Endometrial microvascular endothelial cells (primary cell): Measurements from ENCODE around the gene CEP41. TPM values are rescaled to one million over a fixed set of nuclear protein-coding genes. Genes with fewer than 3 reads are reported as not detected.
"Not testable (repeated sequence)": the region's sequence is repeated elsewhere in the genome, so short reads cannot be mapped to it uniquely, and the experiment has no call there.

Experiments
- in situ Hi-C: cut with HindIII; loops from 2 replicates; pipeline ENCODE4 v1.10.0; 2017; ENCODE audit warnings: low sequenced_read_pairs, low pct_unique_long_range_greater_than_20kb; ENCODE audit errors: inconsistent ontology term
- total RNA-seq: library from RNA; depleted of rRNA; stranded (reverse); fragments of >200 nt; gene quantifications from one replicate; pipeline ENCODE4 v1.2.3, GENCODE V29; 2015; ENCODE audit errors: inconsistent ontology term

The CEP41 gene
- total RNA-seq, 1 donor from 2014 or later = 13.7 TPM

- in situ Hi-C loops = no loop called here
Observed at GRCh38 chr7:130468612-130469011, 27.8 kb upstream of the CEP41 start.

- in situ Hi-C loops = no loop called here
Observed at GRCh38 chr7:130463553-130464434, 23.0 kb upstream of the CEP41 start.

- in situ Hi-C loops = no loop called here
Observed at GRCh38 chr7:130461272-130461671, 20.5 kb upstream of the CEP41 start.

- in situ Hi-C loops = no loop called here
Observed at GRCh38 chr7:130458257-130458656, 17.4 kb upstream of the CEP41 start.

GRCh38 chr7:130454959-130455358, 14.1 kb upstream of the CEP41 start:
- in situ Hi-C loops = no loop called here

- in situ Hi-C loops = no loop called here
Observed at GRCh38 chr7:130452951-130453350, 12.1 kb upstream of the CEP41 start.

GRCh38 chr7:130451344-130451743, 10.5 kb upstream of the CEP41 start:
- in situ Hi-C loops = not testable (repeated sequence)

GRCh38 chr7:130446259-130446658, 5.4 kb upstream of the CEP41 start:
- in situ Hi-C loops = no loop called here

- in situ Hi-C loops = no loop called here
Observed at GRCh38 chr7:130444751-130445407, 4.1 kb upstream of the CEP41 start.

GRCh38 chr7:130444234-130444633, 3.4 kb upstream of the CEP41 start:
- in situ Hi-C loops = no loop called here

- in situ Hi-C loops = no loop called here
Observed at GRCh38 chr7:130442601-130443000, 1.8 kb upstream of the CEP41 start.

GRCh38 chr7:130441408-130441869, 623 bp upstream of the CEP41 start:
- in situ Hi-C loops = no loop called here

GRCh38 chr7:130436253-130436652, 4.6 kb downstream of the CEP41 start:
- in situ Hi-C loops = no loop called here

GRCh38 chr7:130435311-130435854, 5.4 kb downstream of the CEP41 start:
- in situ Hi-C loops = no loop called here

- in situ Hi-C loops = no loop called here
Observed at GRCh38 chr7:130433301-130433700, 7.5 kb downstream of the CEP41 start.

- in situ Hi-C loops = no loop called here
Observed at GRCh38 chr7:130432886-130433285, 7.9 kb downstream of the CEP41 start.

- in situ Hi-C loops = no loop called here
Observed at GRCh38 chr7:130430841-130431666, 9.8 kb downstream of the CEP41 start.

- in situ Hi-C loops = no loop called here
Observed at GRCh38 chr7:130430115-130430514, 10.7 kb downstream of the CEP41 start.

GRCh38 chr7:130429019-130429418, 11.8 kb downstream of the CEP41 start:
- in situ Hi-C loops = no loop called here
